ENCODE measurements around the gene GPSM1. TPM values are rescaled to one million over a fixed set of nuclear protein-coding genes. Genes with fewer than 3 reads are reported as not detected.

The GPSM1 gene
- total RNA-seq, 1 donor from 2014 or later, result 24.6 TPM

- no peak for DNase-seq (ENCODE audit: low spot score)
Observed at GRCh38 chr9:136375096-136375495, 47.8 kb downstream of the GPSM1 start.

GRCh38 chr9:136376457-136376856 lies 49.1 kb downstream of the GPSM1 start:
- no peak for DNase-seq (ENCODE audit: low spot score)

GRCh38 chr9:136377341-136378169 lies 50.2 kb downstream of the GPSM1 start:
- no peak for DNase-seq (ENCODE audit: low spot score)

- DNase-seq (ENCODE audit: low spot score), result no peak
Observed at GRCh38 chr9:136378170-136379002, 51.0 kb downstream of the GPSM1 start.

GRCh38 chr9:136379003-136379287 lies 51.6 kb downstream of the GPSM1 start:
- no peak for DNase-seq (ENCODE audit: low spot score)

GRCh38 chr9:136379401-136379800 lies 52.1 kb downstream of the GPSM1 start:
- no peak for DNase-seq (ENCODE audit: low spot score)

- DNase-seq (ENCODE audit: low spot score), result no peak
Observed at GRCh38 chr9:136379891-136380290, 52.6 kb downstream of the GPSM1 start.

- no peak for DNase-seq (ENCODE audit: low spot score)
Observed at GRCh38 chr9:136380381-136380780, 53.0 kb downstream of the GPSM1 start.

- DNase-seq (ENCODE audit: low spot score), result no peak
Observed at GRCh38 chr9:136381311-136381710, 54.0 kb downstream of the GPSM1 start.

GRCh38 chr9:136381966-136382513 lies 54.7 kb downstream of the GPSM1 start:
- no peak for DNase-seq (ENCODE audit: low spot score)

- no peak for DNase-seq (ENCODE audit: low spot score)
Observed at GRCh38 chr9:136383436-136383835, 56.1 kb downstream of the GPSM1 start.

GRCh38 chr9:136385015-136385414 lies 57.7 kb downstream of the GPSM1 start:
- DNase-seq (ENCODE audit: low spot score), result no peak

GRCh38 chr9:136386018-136386417 lies 58.7 kb downstream of the GPSM1 start:
- DNase-seq (ENCODE audit: low spot score), result no peak

- no peak for DNase-seq (ENCODE audit: low spot score)
Observed at GRCh38 chr9:136387217-136387616, 59.9 kb downstream of the GPSM1 start.

- DNase-seq (ENCODE audit: low spot score), result no peak
Observed at GRCh38 chr9:136389396-136389795, 62.1 kb downstream of the GPSM1 start.

- DNase-seq (ENCODE audit: low spot score), result no peak
Observed at GRCh38 chr9:136391737-136392537, 64.6 kb downstream of the GPSM1 start.

- DNase-seq (ENCODE audit: low spot score), result no peak
Observed at GRCh38 chr9:136392538-136393449, 65.5 kb downstream of the GPSM1 start.

GRCh38 chr9:136393531-136393930 lies 66.2 kb downstream of the GPSM1 start:
- DNase-seq (ENCODE audit: low spot score), result no peak

GRCh38 chr9:136394312-136395019 lies 67.1 kb downstream of the GPSM1 start:
- DNase-seq (ENCODE audit: low spot score), result no peak

- DNase-seq (ENCODE audit: low spot score), result no peak
Observed at GRCh38 chr9:136395020-136395340, 67.6 kb downstream of the GPSM1 start.
